Measurements from ENCODE around the gene SLC5A8. TPM values are rescaled to one million over a fixed set of nuclear protein-coding genes. Genes with fewer than 3 reads are reported as not detected.

The SLC5A8 gene
- total RNA-seq (2014; rRNA removed; shearing (Covaris generic)): not detected in 2 replicates

GRCh38 chr12:101209319-101210302 is at the start of gene SLC5A8:
TSS of gene SLC5A8 (minus strand) at chr12:101210238. CDS start at chr12:101209848, 390 bp downstream.
- no peak for DNase-seq (ENCODE audit: low spot score)
- in situ Hi-C loops (cut with HindIII; ENCODE audit: low sequenced_read_pairs): no loop called here

- DNase-seq (ENCODE audit: low spot score): no peak
- in situ Hi-C loops (cut with HindIII; ENCODE audit: low sequenced_read_pairs): no loop called here
Measured at GRCh38 chr12:101257357-101257756, 47.3 kb upstream of the SLC5A8 start.

GRCh38 chr12:101256266-101256665 is 46.2 kb upstream of the SLC5A8 start:
- in situ Hi-C loops (cut with HindIII; ENCODE audit: low sequenced_read_pairs): no loop called here
- no peak for DNase-seq (ENCODE audit: low spot score)

- in situ Hi-C loops (cut with HindIII; ENCODE audit: low sequenced_read_pairs): no loop called here
- DNase-seq (ENCODE audit: low spot score): no peak
Measured at GRCh38 chr12:101243616-101244015, 33.6 kb upstream of the SLC5A8 start.

- no peak for DNase-seq (ENCODE audit: low spot score)
- in situ Hi-C loops (cut with HindIII; ENCODE audit: low sequenced_read_pairs): no loop called here
Measured at GRCh38 chr12:101243074-101243473, 33.0 kb upstream of the SLC5A8 start.

GRCh38 chr12:101238800-101239329 is 28.8 kb upstream of the SLC5A8 start:
- in situ Hi-C loops (cut with HindIII; ENCODE audit: low sequenced_read_pairs): no loop called here
- peak; percentile 17 for DNase-seq (ENCODE audit: low spot score)

- no peak for DNase-seq (ENCODE audit: low spot score)
- in situ Hi-C loops (cut with HindIII; ENCODE audit: low sequenced_read_pairs): no loop called here
Measured at GRCh38 chr12:101238306-101238705, 28.3 kb upstream of the SLC5A8 start.

- DNase-seq (ENCODE audit: low spot score): no peak
- in situ Hi-C loops (cut with HindIII; ENCODE audit: low sequenced_read_pairs): no loop called here
Measured at GRCh38 chr12:101235686-101236085, 25.6 kb upstream of the SLC5A8 start.

- in situ Hi-C loops (cut with HindIII; ENCODE audit: low sequenced_read_pairs): no loop called here
- DNase-seq (ENCODE audit: low spot score): no peak
Measured at GRCh38 chr12:101231636-101232035, 21.6 kb upstream of the SLC5A8 start.

GRCh38 chr12:101230547-101230946 is 20.5 kb upstream of the SLC5A8 start:
- in situ Hi-C loops (cut with HindIII; ENCODE audit: low sequenced_read_pairs): no loop called here
- DNase-seq (ENCODE audit: low spot score): no peak

- DNase-seq (ENCODE audit: low spot score): no peak
- in situ Hi-C loops (cut with HindIII; ENCODE audit: low sequenced_read_pairs): no loop called here
Measured at GRCh38 chr12:101229841-101230241, 19.8 kb upstream of the SLC5A8 start.

GRCh38 chr12:101221301-101221700 is 11.3 kb upstream of the SLC5A8 start:
- in situ Hi-C loops (cut with HindIII; ENCODE audit: low sequenced_read_pairs): no loop called here
- no peak for DNase-seq (ENCODE audit: low spot score)

- no peak for DNase-seq (ENCODE audit: low spot score)
- in situ Hi-C loops (cut with HindIII; ENCODE audit: low sequenced_read_pairs): no loop called here
Measured at GRCh38 chr12:101216810-101217209, 6.8 kb upstream of the SLC5A8 start.

- no peak for DNase-seq (ENCODE audit: low spot score)
- in situ Hi-C loops (cut with HindIII; ENCODE audit: low sequenced_read_pairs): no loop called here
Measured at GRCh38 chr12:101207086-101207780, 2.8 kb downstream of the SLC5A8 start.

GRCh38 chr12:101204602-101205304 is 5.3 kb downstream of the SLC5A8 start:
- DNase-seq (ENCODE audit: low spot score): no peak
- in situ Hi-C loops (cut with HindIII; ENCODE audit: low sequenced_read_pairs): no loop called here

GRCh38 chr12:101200824-101201223 is 9.2 kb downstream of the SLC5A8 start:
- no peak for DNase-seq (ENCODE audit: low spot score)
- in situ Hi-C loops (cut with HindIII; ENCODE audit: low sequenced_read_pairs): no loop called here

GRCh38 chr12:101200145-101200544 is 9.9 kb downstream of the SLC5A8 start:
- no peak for DNase-seq (ENCODE audit: low spot score)
- in situ Hi-C loops (cut with HindIII; ENCODE audit: low sequenced_read_pairs): no loop called here

- in situ Hi-C loops (cut with HindIII; ENCODE audit: low sequenced_read_pairs): no loop called here
- no peak for DNase-seq (ENCODE audit: low spot score)
Measured at GRCh38 chr12:101186291-101186690, 23.7 kb downstream of the SLC5A8 start.

GRCh38 chr12:101181776-101182175 is 28.3 kb downstream of the SLC5A8 start:
- DNase-seq (ENCODE audit: low spot score): no peak
- in situ Hi-C loops (cut with HindIII; ENCODE audit: low sequenced_read_pairs): no loop called here

Data from G401 (cell line).